Adrenal gland (tissue), 12 donors: ENCODE results near the gene OPCML. TPM values are rescaled to one million over a fixed set of nuclear protein-coding genes. Genes with fewer than 3 reads are reported as not detected.

ENCODE experiments used
- DNase-seq, 7 donors: peaks; one replicate each; pipeline ENCODE4 v3.0.0-alpha.2; 2019 to 2020
- H3K27ac ChIP-seq, 5 donors: fragments of 200-600 bp; sonication (generic) in 4 of 5; 1 replicate in 3 of 5; 2 replicates in 2 of 5; pipeline versions ENCODE4 v1.5.1 to v1.8.0; 2016 to 2020; ENCODE audit warnings: mild to moderate bottlenecking in 1 of 5
- H3K27me3 ChIP-seq: fragments of 200-600 bp; 2 replicates; pipeline ENCODE4 v1.8.0; 2021
- H3K36me3 ChIP-seq, 2 donors: fragments of 200-600 bp; replicated peaks in 1 of 2; 1 replicate in 1 of 2; 2 replicates in 1 of 2; pipeline versions ENCODE4 v1.5.1 to v1.8.0; 2018 to 2022
- H3K4me1 ChIP-seq, 2 donors: fragments of 200-600 bp; replicated peaks in 1 of 2; 1 replicate in 1 of 2; 2 replicates in 1 of 2; pipeline versions ENCODE4 v1.5.1 to v1.8.0; 2018 to 2021
- H3K4me3 ChIP-seq, 4 donors: fragments of 200-600 bp; sonication (generic) in 3 of 4; one replicate each; pipeline ENCODE4 v1.5.1; 2016 to 2018
- H3K9me3 ChIP-seq, 3 donors: fragments of 200-600 bp; sonication (generic) in 1 of 3; replicated peaks in 1 of 3; 1 replicate in 2 of 3; 2 replicates in 1 of 3; pipeline versions ENCODE4 v1.5.1 to v1.8.0; 2016 to 2021
- POLR2A ChIP-seq, 2 donors: fragments of 450-650 bp; IDR thresholded peaks; one replicate each; pipeline ENCODE4 v1.6.1; 2017; ENCODE audit warnings: antibody characterized with exemption in 2 of 2, mild to moderate bottlenecking in 2 of 2, moderate library complexity in 1 of 2
- WGBS, 4 donors: extraction: QIAGEN DNeasy Blood & Tissue Kit in 2 of 4; methylation state at CpG; one replicate each; pipeline versions ENCODE4 v1.1.5 to v1.1.7; 2013 to 2017; 5-methylcytosine and 5-hydroxymethylcytosine counted together
- intact Hi-C, 2 donors: fragments of 100-400 bp; cut with DNase I; formaldehyde crosslinking; loops; one replicate each; pipeline versions ENCODE4 v1.14.1 to v1.15.0; 2022 to 2023
- polyA plus RNA-seq, 3 donors: library from polyadenylated mRNA; stranded (reverse); fragments of 200-250 nt in 2 of 3; fragments of 350-450 nt in 1 of 3; fragmentation: Illumina TruSeq in 1 of 3; extraction: RNeasy Lipid Tissue Mini Kit (QIAGEN cat#74804) in 1 of 3; gene quantifications; one replicate each; pipeline ENCODE4 v1.2.3, GENCODE V29; 2013 to 2014
- total RNA-seq, 9 donors: library from RNA; depleted of rRNA in 4 of 9; stranded (reverse); fragments of >200 nt in 4 of 9; fragments of 120-200 nt in 1 of 9; fragmentation: NEBNext Ultra II Directional in 1 of 9; extraction: Animal tissue kit (Norgen Biotek cat#: 25700) in 1 of 9; gene quantifications; one replicate each; pipeline versions ENCODE4 v1.1.0 to v1.2.4, GENCODE V29; 2013 to 2023
- TF ChIP-seq, protein P1 (sequence below), 6 experiments: fragments of 450-650 bp in 4 of 6; fragments of 200-600 bp in 2 of 6; sonication (generic) in 1 of 6; IDR thresholded peaks; 1 replicate in 5 of 6; 2 replicates in 1 of 6; pipeline versions ENCODE4 v1.5.1 to v1.8.0; 2016 to 2021; ENCODE audit warnings: antibody characterized with exemption in 6 of 6, mild to moderate bottlenecking in 2 of 6, moderate library complexity in 1 of 6
- donor health status: healthy with polysubstance abuse.
- donor health status: Bipolar disorder and iron deficiency.
- donor health status: DM: yes; HTN: yes; CAD: no.
- donor health status: DM: no; HTN: no; CAD: no.
- donor health status: DM: no; HTN: no; CAD: no.
- donor health status: DM: yes; HTN: yes; CAD: no.

The OPCML gene
- total and polyA plus RNA-seq, 12 donors, result 0.10 to 5.5 (median 0.72) TPM; not detected in 5

DNA sequence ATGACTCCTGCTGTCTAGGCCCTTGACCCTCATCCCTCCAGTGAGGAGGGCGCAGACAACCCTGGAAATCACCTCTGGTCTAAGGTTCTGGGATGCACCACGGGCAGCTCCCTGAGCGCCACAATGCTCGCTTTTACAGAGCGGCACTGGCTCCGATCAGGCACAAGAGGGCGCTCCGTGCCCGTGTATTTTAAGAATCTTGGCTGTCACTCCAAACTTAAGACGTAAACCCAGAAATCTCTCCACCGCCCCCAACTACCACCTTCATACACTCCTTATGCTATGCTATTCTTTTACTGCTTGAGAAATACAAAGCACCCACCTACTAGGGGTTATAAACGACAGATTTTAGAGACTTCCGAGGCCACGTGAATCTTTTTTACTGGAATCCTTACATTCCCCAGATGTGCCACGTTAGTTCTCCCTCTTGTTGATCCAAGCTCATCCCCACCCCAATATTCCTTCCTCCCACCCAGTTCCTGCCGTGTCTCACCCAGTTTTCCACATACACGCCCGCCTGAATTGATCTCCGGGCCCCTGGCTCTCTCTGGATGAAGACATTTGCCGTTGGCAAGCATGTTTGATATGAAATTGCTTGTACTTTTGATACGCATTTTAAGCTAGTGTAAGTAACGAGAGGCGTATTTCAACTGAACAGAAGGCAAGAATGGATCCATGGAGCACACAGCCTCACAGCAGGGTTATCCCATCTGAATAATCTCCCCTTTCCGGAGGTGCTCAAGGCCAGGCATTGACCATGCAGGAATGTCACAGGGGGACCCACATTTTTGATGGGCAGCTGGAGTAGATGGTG, 453.5 kb downstream of the OPCML start:
- Histone ChIP-seq H3K27ac (no peak overlapping the region), H3K36me3 (no peaks in the 10 kb centered on the region), H3K27me3 (peaks cover 5% of the 10 kb centered on the region), H3K9me3 (no peaks in the 10 kb centered on the region), H3K4me1 (no peaks in the 10 kb centered on the region), H3K4me3 (no peak overlapping the region)
- no peak for TF ChIP-seq POLR2A (IDR thresholded peaks at IDR 0.05)
- TF ChIP-seq, protein P1, sequence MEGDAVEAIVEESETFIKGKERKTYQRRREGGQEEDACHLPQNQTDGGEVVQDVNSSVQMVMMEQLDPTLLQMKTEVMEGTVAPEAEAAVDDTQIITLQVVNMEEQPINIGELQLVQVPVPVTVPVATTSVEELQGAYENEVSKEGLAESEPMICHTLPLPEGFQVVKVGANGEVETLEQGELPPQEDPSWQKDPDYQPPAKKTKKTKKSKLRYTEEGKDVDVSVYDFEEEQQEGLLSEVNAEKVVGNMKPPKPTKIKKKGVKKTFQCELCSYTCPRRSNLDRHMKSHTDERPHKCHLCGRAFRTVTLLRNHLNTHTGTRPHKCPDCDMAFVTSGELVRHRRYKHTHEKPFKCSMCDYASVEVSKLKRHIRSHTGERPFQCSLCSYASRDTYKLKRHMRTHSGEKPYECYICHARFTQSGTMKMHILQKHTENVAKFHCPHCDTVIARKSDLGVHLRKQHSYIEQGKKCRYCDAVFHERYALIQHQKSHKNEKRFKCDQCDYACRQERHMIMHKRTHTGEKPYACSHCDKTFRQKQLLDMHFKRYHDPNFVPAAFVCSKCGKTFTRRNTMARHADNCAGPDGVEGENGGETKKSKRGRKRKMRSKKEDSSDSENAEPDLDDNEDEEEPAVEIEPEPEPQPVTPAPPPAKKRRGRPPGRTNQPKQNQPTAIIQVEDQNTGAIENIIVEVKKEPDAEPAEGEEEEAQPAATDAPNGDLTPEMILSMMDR (IDR thresholded peaks at IDR 0.05), result peak; percentile 43 to 67 (median 60)
- intact Hi-C loops, result no loop called here
- WGBS, 4 donors, result 25 to 32% (median 26%) methylated on average over 23 to 24 of the region's 24 CpGs
- DNase-seq, result peak in 3 of 7 donors; percentile 38 to 44 (median 43)

DNA sequence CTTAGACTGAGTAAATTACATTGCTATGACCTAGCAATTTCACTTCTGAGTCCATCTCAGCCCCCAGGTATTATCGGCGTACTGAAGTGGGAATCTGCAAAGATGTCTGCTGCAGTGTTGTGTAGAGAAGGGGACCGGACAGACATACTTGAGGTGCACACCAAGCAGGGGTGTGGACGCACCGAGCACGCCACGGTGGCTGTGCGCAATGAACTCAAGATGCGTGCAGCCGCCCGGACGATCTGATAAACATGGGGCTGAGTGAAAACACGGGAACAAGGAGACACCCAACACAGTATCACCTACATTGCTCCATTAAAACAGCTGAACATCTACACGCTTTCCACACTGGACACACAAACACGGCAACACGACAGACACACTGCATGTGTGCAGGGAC, 454.3 kb downstream of the OPCML start:
- H3K4me1 ChIP-seq, result no peaks in the 10 kb centered on the region
- intact Hi-C loops, result no loop called here
- H3K27me3 ChIP-seq, result no peaks in the 10 kb centered on the region
- H3K36me3 ChIP-seq, result no peaks in the 10 kb centered on the region
- no peak for DNase-seq
- no peak overlapping the region for H3K27ac ChIP-seq
- no peaks in the 10 kb centered on the region for H3K9me3 ChIP-seq
- WGBS, 4 donors, result 73 to 78% (median 77%) methylated on average over 16 of the region's 16 CpGs
- no peak overlapping the region for H3K4me3 ChIP-seq
- TF ChIP-seq, protein P1 (IDR thresholded peaks at IDR 0.05), result no peak
- no peak for TF ChIP-seq POLR2A (IDR thresholded peaks at IDR 0.05)

DNA sequence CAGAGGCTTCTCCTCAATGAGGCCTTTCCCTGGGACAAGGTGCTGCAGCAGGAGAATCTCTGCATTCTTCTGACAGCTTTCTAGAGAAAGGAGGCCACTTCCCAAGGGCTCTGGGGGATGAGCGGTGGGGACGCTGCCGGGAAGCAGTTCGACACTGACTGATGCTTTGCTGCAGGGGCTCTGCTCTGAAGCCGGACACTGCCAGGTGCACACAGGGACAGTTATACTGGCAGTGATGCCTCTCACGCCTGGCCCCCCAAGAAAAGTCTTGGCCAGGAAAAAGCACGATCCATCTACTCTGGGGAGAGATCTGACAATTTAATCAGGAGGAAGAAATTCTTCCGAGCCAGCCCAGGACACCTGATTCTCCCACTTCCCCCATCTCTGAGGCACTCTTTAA, 456.9 kb downstream of the OPCML start:
- H3K36me3 ChIP-seq, result no peaks in the 10 kb centered on the region
- no peak overlapping the region for H3K4me3 ChIP-seq
- no peaks in the 10 kb centered on the region for H3K4me1 ChIP-seq
- WGBS, 4 donors, result 55 to 65% (median 61%) methylated on average over 4 to 8 of the region's 8 CpGs
- no peak for DNase-seq
- H3K27ac ChIP-seq, result no peak overlapping the region
- no peaks in the 10 kb centered on the region for H3K27me3 ChIP-seq
- TF ChIP-seq POLR2A (IDR thresholded peaks at IDR 0.05), result no peak
- TF ChIP-seq, protein P1 (IDR thresholded peaks at IDR 0.05), result no peak
- intact Hi-C loops, result no loop called here
- no peaks in the 10 kb centered on the region for H3K9me3 ChIP-seq

DNA sequence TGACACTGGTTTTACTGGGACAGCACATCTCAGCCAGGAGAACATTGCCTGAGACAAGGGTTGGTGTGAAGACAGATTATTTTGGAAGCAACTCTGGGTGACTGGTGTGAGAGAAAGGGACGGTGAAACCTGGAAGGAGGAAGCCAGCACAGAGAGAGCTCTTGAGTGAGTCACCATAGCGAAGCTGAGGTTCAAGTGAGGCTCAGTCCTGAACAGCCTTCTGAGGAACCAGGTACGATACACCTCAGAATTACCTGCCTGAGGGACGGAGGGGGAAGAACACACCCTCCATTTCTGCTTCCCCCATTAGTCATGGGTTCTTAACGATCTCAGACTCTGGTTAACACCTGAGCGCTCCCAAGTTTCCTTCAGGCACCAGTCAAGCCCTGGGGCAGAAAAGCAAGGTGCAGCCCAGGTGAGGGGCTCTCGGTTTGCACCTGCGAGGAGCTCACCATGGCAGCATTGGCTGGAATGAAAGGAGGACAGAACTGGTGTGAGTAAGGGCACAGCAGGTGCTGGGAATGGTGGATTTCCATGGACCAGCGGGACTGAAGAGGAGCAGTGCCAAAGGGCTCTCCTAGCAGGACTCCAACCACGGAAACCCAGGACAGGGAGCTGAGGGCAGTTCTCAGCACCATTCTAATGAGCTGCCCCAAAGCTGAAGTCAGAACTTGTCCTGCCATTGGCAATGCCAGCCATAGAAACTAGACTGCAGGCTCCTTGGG, 459.3 kb downstream of the OPCML start:
- H3K27me3 ChIP-seq, result no peaks in the 10 kb centered on the region
- intact Hi-C loops, result no loop called here
- no peak overlapping the region for H3K4me3 ChIP-seq
- TF ChIP-seq, protein P1 (IDR thresholded peaks at IDR 0.05), result no peak
- TF ChIP-seq POLR2A (IDR thresholded peaks at IDR 0.05), result no peak
- H3K9me3 ChIP-seq, result no peaks in the 10 kb centered on the region
- no peaks in the 10 kb centered on the region for H3K4me1 ChIP-seq
- no peak for DNase-seq
- 76 to 86% (median 77%) methylated on average over 10 of the region's 10 CpGs for WGBS, 4 donors
- no peak overlapping the region for H3K27ac ChIP-seq
- no peaks in the 10 kb centered on the region for H3K36me3 ChIP-seq
